ENCODE measurements around the gene NBPF1. TPM values are rescaled to one million over a fixed set of nuclear protein-coding genes. Genes with fewer than 3 reads are reported as not detected.
"Not testable (repeated sequence)": the region's sequence is repeated elsewhere in the genome, so short reads cannot be mapped to it uniquely, and the experiment has no call there.

NBPF1 gene
- 23.0 and 24.9 TPM in 2 replicates for total RNA-seq (2014; rRNA removed)
- 11.4 TPM for polyA plus RNA-seq (2012)

GRCh38 chr1:16613185-16614147 is at the start of gene NBPF1:
Gene NBPF1 (minus strand): TSS chr1:16613564.
- peak; percentile 93 for DNase-seq (ENCODE audit: low read depth)

GRCh38 chr1:16658234-16658633 is 44.9 kb upstream of the NBPF1 start:
- not testable (repeated sequence) for DNase-seq (ENCODE audit: low read depth)

GRCh38 chr1:16656981-16657683 is 43.8 kb upstream of the NBPF1 start:
- not testable (repeated sequence) for DNase-seq (ENCODE audit: low read depth)

DNA sequence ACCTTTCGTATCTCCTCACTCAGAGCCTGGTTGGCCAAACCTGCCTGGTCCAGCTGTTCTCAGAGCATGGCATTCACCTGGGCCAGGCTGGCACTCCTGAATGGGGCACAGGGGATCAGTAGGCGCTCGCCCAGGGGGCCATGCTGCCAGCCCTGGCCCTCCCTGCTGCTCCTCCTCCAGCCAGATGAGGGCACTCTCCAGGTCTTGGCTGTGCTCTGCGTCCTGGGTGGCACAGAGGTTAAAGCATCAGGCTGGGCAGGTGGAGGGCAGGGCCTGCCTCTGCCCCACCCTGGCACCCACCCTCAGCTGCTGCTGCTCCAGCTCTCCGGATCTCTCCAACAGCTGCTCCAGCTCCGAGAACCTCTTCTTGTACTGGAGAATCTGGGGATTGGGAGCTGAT is 43.2 kb upstream of the NBPF1 start:
- DNase-seq (ENCODE audit: low read depth), result not testable (repeated sequence)

GRCh38 chr1:16651560-16651959 is 38.2 kb upstream of the NBPF1 start:
- peak; percentile 11 for DNase-seq (ENCODE audit: low read depth)

GRCh38 chr1:16649960-16650359 is 36.6 kb upstream of the NBPF1 start:
- not testable (repeated sequence) for DNase-seq (ENCODE audit: low read depth)

DNA sequence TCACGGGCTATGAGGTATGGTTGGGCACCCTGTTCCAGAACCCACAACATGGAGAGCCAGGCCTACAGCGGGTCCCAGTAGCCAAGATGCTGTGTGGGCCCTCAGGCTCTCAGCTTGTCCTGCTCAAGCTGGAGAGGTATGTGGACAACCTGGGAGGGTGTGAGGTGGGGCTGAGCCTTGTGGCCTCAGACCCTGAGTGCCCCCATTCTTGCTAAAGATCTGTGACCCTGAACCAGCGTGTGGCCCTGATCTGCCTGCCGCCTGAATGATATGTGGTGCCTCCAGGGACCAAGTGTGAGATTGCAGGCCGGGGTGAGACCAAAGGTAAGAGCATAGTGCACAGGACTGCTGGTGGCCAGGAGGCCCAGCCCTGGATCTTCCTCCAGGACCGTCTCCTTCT is 36.0 kb upstream of the NBPF1 start:
- not testable (repeated sequence) for DNase-seq (ENCODE audit: low read depth)

DNA sequence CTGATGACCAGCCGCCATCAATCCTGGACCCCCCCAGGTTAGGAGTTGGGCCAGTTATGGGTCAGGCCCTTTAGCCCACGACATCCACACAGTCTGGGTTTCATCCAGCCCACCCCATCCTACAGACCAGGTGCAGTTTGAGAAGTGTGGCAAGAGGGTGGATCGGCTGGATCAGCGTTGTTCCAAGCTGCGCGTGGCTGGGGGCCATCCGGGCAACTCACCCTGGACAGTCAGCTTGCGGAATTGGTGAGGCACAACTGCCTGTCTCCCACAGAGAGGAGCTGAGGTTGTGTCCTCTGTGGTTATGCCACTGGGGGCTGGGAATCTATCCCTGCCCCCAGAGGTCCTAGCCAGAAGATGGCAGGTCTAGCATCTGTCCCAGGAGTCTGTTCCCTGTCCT is 35.4 kb upstream of the NBPF1 start:
- not testable (repeated sequence) for DNase-seq (ENCODE audit: low read depth)

- not testable (repeated sequence) for DNase-seq (ENCODE audit: low read depth)
Measured at GRCh38 chr1:16648250-16648649, 34.9 kb upstream of the NBPF1 start.

- not testable (repeated sequence) for DNase-seq (ENCODE audit: low read depth)
Measured at GRCh38 chr1:16647179-16648176, 34.1 kb upstream of the NBPF1 start.

DNA sequence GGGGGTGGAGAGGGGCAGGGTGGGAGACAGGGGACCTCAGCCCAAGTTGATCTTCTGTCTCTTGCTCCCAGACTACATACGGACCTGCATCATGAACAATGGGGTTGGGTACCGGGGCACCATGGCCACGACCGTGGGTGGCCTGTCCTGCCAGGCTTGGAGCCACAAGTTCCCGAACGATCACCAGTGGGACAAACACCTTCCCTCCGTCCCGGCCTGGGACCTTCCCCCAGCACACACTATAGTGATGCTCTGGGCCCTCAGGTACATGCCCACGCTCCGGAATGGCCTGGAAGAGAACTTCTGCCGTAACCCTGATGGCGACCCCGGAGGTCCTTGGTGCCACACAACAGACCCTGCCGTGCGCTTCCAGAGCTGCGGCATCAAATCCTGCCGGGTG is 33.4 kb upstream of the NBPF1 start:
- not testable (repeated sequence) for DNase-seq (ENCODE audit: low read depth)

- DNase-seq (ENCODE audit: low read depth), result not testable (repeated sequence)
Measured at GRCh38 chr1:16646061-16646664, 32.8 kb upstream of the NBPF1 start.

DNA sequence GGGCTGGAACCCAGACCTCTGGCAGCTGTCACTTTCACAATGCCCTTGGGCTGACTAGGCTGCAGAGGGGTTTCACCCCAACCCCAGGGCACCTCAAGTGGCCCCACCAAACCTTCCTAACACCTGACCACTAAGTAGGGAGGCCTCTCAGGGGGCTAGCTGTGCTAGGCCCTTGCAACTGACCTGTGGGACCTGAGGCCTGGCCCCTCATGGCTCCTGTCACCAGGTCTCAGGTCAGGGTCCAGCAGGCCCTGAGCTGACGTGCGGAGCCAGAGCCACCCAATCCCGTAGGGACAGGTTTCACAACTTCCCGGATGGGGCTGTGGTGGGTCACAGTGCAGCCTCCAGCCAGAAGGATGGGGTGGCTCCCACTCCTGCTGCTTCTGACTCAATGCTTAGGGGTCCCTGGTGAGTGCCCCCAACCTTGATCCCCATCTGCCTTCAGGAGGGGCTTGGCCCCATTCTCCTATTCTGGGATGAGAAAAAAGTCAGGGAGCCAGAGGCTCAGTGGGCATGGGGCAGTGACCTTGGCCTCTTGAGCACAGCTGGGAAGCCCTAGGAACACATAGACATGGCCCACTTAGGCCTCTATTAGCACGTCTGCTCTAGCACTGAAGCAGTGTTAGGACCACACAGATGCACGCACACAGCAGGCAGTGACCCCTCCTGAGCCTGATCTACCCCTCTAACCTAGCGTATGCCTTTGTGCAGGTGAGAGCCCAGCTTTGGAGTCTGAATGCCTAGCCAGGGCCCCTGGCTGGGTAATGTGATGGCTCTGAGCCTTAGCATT is 32.1 kb upstream of the NBPF1 start:
- not testable (repeated sequence) for DNase-seq (ENCODE audit: low read depth)

GRCh38 chr1:16644482-16645270 is 31.3 kb upstream of the NBPF1 start:
- DNase-seq (ENCODE audit: low read depth), result peak; percentile 96

DNA sequence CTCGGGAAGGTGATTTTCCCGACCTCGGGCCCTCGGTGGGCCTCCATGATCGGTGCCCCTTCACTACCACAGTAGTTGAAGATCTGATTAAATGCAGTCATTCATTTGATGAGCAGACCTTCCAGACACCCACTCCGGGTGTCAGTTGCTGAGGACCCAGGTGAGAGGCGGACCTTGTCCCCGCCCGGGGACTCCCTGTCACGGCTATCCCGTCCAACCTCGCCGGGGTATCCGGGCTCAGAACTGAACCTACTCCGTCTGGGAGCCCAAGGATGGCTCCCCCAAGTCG is 30.8 kb upstream of the NBPF1 start:
- no peak for DNase-seq (ENCODE audit: low read depth)

DNA sequence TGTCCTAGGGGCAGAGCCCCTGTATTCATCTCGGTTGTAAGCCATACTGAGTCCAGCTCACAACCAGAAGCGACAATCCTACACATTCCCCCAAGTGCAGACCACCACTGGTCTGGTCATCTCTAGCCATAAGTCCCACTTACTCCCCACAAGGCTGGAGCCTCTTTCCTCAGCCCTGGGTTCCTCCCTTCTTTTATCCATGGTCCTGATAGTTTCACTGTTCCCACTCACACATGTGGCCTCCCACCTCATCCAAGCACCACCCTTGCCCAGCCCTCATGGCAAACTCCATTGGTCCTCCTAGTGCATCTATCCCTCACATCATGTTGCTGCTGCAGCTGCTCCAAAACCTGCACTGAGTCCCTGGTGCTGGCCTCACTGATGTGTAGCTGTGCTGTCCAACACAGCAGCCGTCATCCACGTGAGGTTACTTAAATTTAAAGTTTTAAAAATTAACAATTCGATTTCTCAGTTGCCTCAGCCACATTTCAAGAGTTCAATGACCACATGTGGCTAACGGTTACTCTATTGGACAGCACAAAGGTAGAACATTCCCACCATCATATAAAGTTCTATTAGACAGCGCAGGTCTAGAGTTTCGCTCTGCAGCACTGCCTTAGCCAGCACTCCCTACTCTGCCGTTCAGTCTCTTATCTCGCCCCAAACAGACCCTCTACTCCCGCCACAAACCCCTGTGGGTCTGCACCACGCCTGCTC is 30.3 kb upstream of the NBPF1 start:
- DNase-seq (ENCODE audit: low read depth), result peak; percentile 36

GRCh38 chr1:16643001-16643411 is 29.6 kb upstream of the NBPF1 start:
- not testable (repeated sequence) for DNase-seq (ENCODE audit: low read depth)

Measured in LHCN-M2 (cell line).